Posterior cingulate gyrus (tissue), 11 donors: ENCODE measurements around the gene COX8A.

ENCODE experiments used
- DNase-seq, 10 donors: peaks; one replicate each; pipeline versions ENCODE4 v3.0.0 to v3.0.0-alpha.2; 2020 to 2021; ENCODE audit warnings: mixed read lengths in 3 of 10
- intact Hi-C: fragments of 100-400 bp; cut with DNase I; formaldehyde crosslinking; loops from one replicate; pipeline ENCODE4 v1.15.1; 2023

COX8A gene

GRCh38 chr11:64000740-64001483, 26.5 kb downstream of the COX8A start:
- DNase-seq = peak in 1 of 10 donors; percentile 84
- intact Hi-C loops = loop anchor here (1.0 to 5.0 kb wide), 2 partner anchors 36 to 147 kb away; partner anchors contain the start of gene FLRT1

DNA sequence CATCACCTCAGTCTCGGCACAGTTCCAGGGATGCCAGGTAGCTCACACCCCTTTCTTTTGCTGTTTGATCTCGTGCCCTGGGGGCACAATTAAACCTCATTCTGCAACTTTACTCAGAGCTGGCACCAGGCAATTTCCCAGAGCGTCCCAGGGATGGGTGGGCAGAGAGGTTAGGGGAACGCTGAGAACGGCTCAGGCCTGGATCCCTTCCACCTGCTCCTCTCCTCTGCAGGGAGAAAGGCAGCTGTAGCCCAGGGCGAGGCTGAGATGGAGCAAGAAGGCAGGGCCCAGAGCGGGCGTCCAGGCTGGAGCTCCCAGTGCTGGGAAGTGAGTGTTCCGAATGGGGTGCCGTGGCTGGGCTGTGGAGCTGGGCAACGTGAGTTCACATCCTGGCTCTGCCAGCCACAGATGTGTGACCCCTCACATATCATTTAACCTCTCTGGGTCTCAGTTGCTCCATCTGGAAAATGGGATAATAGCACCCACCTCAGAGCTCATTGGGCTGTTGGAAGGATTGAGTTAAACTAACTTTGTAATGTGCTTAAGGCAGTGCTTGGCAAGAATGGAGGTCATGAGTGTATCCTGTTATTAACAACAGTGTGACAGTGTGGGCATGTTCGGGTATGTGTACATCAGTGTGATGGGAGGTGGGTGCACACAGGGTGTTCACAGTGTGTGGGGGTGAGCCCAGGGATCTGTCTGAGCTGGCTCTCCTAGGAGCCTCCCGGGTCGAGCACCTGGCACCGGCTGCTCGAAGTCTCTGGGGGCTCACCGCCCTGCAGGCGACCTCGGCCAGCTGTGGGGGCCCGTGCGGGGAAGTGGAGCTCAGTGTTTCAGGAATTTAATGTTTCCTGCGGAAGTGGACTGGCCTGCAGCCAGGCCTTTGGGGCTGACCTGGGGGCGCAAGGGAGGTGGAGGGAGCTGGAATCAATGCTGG, 27.3 kb downstream of the COX8A start:
- intact Hi-C loops = loop anchor here (5.0 kb wide), 1 partner anchor 36 kb away; the partner anchor contains the start of gene FLRT1
- no peak for DNase-seq

DNA sequence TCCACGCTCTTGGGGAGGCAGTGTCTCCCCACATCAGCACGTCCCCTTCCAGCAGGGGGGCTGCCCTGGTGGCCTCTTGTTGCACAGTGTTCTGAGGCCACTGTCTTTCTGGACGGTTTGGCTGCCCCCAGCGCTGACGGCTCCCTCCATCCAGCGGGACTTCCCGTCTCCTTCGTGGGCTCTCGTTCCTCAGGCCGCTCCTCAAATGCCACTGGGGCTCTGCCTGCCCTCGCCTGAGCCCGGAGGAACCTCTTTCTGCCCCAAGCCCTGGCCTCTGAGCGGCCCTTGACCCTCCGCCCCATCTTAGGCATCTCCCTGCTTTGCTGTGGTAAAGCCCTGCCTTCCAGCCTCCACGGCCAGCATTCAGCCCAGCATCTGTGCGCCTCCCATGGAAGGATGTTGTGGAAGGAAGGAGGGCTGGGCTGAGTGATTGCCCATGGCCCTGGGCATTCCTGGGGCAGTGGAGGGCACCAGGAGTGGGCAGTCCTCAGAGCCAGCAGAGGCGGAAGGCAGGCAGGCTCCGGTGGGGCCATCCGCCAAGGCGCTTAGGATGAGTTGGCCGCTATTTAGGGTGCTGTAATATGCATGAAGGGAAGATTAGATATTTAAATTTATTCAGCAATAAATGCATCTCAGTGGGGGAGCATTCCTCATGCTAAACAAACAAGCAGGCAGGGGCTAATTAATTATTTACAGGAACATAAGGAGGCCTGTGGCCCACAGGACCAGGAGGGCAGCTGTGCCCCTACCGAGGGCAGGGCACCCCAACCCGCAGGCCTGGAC, 29.6 kb downstream of the COX8A start:
- no peak for DNase-seq
- intact Hi-C loops = loop anchor here (5.0 kb wide), 1 partner anchor 33 kb away; the partner anchor contains the start of gene FLRT1

DNA sequence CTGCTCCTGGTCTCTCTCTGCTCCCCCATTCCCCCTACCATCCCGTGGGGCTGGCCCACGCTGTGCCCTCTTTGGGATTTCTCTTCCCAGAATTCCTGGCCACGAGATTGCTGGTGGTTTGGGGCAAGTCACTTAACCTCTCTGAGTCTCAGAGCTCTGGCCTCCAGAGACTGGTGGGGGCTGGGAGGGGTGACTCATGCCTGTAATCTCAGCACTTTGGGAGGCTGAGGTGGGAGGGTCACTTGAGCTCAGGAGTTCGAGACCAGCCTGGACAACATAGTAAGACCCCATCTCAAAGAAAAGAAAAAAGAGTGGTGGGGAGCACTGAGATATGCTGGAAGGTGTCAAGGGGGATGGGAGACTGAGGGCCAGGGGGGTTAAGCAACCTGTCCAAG, 30.2 kb downstream of the COX8A start:
- intact Hi-C loops = loop anchor here (5.0 kb wide), 1 partner anchor 33 kb away; the partner anchor contains the start of gene FLRT1
- no peak for DNase-seq

DNA sequence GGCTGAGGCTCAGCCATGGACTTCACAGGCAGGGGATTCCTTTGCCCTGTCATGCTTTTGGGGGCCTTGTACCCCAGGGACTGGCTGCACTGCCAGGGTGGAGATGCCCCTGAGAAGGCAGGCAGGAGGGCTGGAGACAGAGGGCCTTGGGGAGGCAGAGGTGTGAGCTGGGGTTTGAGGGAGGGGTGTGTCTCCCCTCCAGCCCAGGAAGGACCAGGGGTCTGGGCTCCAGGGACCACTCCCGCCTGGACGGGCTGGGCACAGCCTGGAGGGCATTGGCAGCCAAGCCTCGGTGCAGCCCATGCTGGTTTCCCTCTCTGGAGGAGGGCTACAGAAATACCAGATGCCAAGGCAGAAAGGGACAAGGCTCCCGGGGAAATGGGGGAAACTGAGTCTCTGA, 31.3 kb downstream of the COX8A start:
- no peak for DNase-seq
- intact Hi-C loops = no loop called here

DNA sequence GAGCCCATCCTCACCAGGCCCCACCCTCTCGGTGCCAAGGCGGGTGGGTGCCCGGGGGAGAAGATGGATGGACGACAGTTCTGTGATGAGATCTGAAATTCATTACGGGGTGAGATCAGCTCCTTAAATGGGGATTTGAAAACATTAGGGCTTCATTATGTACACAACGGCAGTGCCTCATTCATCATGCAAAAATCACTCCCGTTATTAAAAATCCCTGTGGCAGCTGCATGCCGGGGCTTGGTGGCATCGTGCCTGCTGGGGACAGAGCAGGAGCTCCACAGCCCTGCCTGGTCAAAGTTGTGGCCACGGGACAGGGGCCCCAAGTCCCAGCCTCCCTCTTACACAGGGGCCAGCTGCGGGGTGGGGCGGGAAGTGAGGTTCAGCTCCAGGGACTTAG, 32.0 kb downstream of the COX8A start:
- no peak for DNase-seq
- intact Hi-C loops = no loop called here

DNA sequence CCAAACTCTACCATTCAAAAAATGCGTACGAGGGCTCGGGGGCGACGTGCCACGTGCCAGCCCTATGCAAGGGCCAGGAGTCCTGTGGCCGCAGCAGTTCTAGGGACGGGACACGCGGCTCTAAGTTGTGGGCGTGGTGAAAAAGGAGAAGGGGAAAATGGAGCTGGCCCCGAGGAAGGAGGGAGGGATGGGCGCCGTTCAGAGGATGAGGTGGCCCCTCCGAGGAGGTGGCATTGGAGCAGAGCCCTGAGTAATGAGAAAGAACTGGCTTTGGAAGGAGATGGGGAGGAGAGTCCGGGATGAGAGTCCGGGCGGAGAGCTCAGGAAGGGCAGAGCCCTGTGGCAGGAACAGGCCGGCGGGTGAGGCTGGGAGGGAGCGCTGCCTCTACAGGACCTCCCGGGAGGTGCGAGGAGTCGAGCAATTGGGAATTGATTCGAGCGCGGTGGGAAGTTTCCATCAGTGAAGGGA, 32.8 kb downstream of the COX8A start:
- DNase-seq = no peak

GRCh38 chr11:64007629-64008282, 33.3 kb downstream of the COX8A start:
- intact Hi-C loops = no loop called here

More for the DNA sequence above, 32.8 kb downstream of the COX8A start:
- intact Hi-C loops = no loop called here

DNA sequence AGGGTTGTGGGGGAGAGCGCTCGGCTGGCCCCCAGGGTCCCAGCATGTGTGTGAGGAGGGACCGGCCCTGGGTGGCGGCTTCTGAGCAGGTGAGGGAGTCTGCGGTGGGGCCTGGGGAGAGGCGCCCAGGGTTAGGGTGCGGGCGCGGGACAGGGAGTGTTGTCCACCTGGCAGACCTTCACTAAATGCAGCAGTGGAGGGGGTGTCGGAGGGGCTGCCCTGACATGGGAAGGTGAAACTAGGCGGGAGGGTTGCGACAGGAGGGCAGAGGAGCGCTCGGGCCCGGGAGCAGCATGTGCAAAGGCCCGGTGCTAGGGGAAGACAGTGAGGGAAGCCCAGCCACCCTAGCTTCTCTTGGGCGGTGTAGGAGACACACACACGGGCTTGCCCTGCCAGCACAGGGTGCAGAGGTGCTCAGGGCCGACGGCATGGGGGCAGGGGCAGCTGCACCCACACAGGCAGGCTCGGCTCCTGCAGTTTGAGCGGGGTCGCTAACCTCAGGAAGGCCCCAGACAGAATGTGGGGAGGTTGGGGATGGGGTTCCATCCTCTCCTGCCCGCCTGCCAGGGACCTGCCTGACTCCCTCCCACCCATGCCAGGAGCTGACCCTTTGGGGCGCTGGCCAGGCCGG, 34.0 kb downstream of the COX8A start:
- intact Hi-C loops = no loop called here
- no peak for DNase-seq

More at GRCh38 chr11:64007629-64008282, 33.3 kb downstream of the COX8A start:
- DNase-seq = peak in 9 of 10 donors; percentile 45 to 93 (median 67)

DNA sequence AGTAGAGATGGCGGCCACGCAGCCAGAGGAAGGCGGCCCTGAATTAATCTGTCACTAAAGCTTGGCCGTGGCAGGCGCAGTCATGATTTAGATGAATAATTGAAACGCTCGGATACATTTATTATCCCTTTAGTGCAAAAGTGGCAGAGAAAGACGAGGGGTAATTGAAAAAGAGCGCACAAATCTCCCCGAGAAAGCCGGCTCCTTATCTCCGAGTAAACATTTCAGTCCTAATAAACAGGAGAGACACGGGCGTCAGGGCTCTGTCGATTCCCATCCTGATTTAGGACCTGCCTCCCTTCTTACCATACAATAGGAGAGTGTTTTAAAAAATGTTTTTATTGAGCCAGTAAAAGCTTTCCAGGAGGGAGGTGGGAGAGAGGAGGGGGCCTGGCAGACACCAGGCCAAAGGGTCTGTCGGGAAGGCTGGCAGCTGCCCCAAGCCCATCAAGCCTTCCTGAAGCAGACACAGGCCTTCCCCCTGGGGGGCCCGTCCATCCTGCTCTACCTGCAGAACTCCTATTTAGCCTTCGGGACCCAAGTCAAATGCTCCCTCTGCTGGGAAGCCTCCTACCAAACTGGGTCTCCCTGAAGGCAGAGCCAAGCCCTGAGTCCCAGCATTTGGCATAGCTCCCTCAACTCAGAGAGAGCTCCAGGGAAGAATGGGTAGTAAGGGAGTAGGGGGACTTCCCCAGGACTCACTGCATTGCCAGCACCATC, 34.7 kb downstream of the COX8A start:
- no peak for DNase-seq
- intact Hi-C loops = no loop called here

DNA sequence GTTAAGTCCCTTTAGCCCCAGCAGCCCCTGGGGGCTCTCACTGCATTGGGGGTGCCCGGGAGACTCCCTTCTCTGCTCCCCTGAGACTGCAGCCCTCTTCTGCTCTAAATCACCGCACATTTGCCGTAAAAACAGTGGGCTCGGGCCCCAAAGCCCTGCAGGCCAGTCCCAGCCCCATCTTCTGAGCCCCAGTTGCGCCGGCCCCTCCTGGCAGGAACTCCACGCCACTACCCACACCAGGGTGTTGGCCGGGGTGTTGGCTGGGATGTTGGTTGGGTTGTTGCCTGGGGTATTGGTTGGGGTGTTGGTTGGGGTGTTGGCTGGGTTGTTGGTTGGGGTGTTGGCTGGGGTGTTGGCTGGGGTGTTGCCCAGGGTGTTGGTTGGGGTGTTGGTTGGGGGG, 35.3 kb downstream of the COX8A start:
- intact Hi-C loops = no loop called here
- no peak for DNase-seq

GRCh38 chr11:64010783-64011182, 36.4 kb downstream of the COX8A start:
- intact Hi-C loops = no loop called here
- no peak for DNase-seq

- DNase-seq = no peak
- intact Hi-C loops = no loop called here
These were observed 37.0 kb downstream of the COX8A start for GRCh38 chr11:64011371-64011770.

DNA sequence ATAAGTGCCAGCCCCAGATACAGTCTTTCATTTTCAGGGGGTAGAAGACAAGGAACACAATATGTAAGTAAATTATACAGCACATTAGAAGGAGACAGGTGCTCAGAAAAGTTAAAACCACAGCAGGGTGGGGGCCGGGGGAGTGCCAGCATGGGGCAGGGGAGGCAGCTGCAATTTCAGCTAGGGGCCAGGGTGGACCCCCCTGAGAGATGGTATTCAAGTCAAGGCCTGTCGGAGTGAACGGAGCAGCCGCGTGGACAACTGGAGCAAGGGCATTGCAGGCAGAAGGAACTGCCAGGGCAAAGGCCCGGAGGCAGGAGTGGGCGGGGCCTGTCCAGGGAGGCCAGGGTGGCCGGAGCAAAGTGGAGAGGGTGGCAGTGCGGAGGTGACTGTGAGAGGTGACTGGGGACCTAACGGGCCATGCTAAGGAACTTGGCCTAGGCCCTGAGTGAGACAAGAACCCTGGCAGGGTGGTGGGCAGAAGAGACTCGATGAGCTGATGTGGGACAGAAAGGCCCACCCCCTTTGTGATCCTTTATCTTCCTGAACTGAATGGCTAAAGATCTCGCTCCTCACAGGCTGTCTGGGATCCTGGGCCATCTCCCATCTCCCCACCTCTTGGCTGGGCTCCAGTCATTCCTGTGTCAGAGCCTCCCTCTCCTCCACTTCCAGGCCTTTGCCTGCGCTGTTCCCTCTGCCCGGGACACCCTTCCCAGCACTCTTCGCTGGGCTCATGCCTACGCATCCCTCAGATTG, 38.9 kb downstream of the COX8A start:
- intact Hi-C loops = no loop called here
- no peak for DNase-seq

DNA sequence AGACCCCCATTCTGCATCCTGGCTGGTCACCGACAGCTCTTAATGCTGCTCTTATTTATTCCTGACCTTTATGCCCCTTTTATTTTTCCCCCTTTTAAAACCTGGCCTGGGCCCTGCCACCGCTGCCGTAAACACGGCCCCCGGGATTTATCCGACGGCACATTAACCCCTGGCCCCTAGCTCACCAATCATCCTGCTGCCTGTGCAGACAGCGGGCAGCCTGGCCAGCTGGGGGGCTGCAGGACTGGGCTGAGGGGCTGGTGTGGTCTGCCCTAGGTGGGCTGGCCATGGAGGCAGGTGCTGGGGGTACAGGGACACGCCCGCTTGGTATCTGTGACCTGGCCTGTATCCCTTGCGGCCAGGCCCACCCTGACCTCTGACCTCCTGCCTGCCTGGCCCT, 39.9 kb downstream of the COX8A start:
- no peak for DNase-seq
- intact Hi-C loops = no loop called here

DNA sequence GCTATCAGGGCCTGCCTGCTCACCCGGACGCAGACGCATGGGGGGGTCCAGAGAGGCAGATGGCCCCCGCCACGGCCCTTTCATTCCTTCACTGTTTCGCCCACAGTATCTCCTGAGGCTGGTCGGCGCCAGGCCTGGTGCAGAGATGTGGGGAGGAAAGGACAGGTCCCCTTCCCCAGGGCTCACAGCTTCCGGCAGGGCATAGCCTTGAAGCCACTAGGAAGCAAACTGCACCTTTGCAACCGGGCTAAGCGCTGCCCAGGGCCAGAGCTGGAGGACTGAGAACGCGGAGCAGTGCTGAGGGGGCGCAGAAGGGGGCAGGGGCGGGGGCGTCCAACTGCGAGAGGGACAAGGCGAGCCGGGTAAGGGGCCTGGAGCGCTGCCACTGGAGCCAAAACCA, 41.1 kb downstream of the COX8A start:
- intact Hi-C loops = no loop called here
- no peak for DNase-seq

DNA sequence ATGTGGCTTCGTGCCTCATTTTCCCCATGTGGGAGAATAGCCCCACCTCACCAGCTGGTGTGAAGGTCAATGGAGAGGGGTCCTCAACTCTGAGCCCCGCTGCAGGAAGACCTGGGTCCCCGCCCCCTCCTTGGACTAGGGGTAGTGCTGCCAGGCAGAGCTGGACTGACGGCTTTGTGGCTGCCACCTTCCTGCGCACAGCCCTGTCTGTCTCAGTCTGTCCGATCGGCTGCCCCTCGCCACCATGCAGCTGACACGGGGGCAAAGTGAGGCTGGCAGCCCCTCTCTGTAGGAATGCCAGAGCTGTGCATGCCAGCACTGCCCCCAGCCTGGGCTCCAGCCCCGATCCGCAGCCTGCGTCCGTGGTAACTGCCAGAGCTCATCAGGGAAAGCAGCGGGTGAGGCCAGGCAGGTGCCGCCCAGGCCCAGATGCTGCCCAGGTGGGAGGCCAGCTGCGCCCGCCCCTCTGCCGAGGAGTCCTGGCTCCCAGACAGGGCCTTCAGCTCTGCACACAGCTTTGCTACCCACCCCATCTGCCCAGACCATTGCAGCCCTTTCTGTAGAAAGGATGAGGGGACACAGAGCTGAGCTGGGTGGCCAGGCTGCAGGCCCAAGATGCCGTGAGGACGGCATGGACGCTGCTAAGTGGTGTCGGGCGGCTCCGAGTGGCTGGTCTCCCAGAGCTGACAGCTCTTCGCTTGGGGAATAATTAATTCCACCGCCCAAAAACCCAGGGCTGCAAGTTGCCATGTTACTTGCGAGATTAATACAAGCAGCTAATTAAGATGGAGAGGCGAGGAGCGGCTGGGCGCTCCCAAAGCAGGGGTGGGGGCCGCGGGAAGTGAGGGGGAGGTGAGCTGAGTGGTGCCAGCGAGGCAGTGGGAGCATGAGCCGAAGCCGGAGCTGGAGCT, 41.8 kb downstream of the COX8A start:
- intact Hi-C loops = no loop called here

More for the DNA sequence above, 41.8 kb downstream of the COX8A start:
- no peak for DNase-seq
